Upper lobe of left lung (tissue), 6 donors: Measurements from ENCODE around the gene GAB3. TPM values are rescaled to one million over a fixed set of nuclear protein-coding genes. Genes with fewer than 3 reads are reported as not detected.

Experiments
- ATAC-seq, 2 donors: fragments of 200-7000 bp; cut with Tn5 transposase; one replicate each; pipeline ENCODE4 v1.9.1; 2022; ENCODE audit warnings: mild to moderate bottlenecking in 2 of 2, moderate library complexity in 2 of 2; ENCODE audit not compliant: low FRiP score in 2 of 2
- DNase-seq, 2 donors: peaks; one replicate each; pipeline ENCODE4 v3.0.0-alpha.2; 2019 to 2020
- H3K27ac ChIP-seq, 4 donors: fragments of 200-600 bp; sonication (generic); one replicate each; pipeline ENCODE4 v1.5.1; 2016 to 2019
- H3K27me3 ChIP-seq, 4 donors: fragments of 200-600 bp; sonication (generic); one replicate each; pipeline ENCODE4 v1.5.1; 2017 to 2019
- H3K36me3 ChIP-seq, 4 donors: fragments of 200-600 bp; sonication (generic); one replicate each; pipeline ENCODE4 v1.5.1; 2016 to 2019
- H3K4me1 ChIP-seq, 4 donors: fragments of 200-600 bp; sonication (generic); one replicate each; pipeline ENCODE4 v1.5.1; 2018 to 2019
- H3K4me3 ChIP-seq, 4 donors: fragments of 200-600 bp; sonication (generic); one replicate each; pipeline ENCODE4 v1.5.1; 2017 to 2019; ENCODE audit warnings: mild to moderate bottlenecking in 2 of 4, moderate library complexity in 1 of 4
- H3K9me3 ChIP-seq, 4 donors: fragments of 200-600 bp; sonication (generic); one replicate each; pipeline ENCODE4 v1.5.1; 2018 to 2019
- EP300 ChIP-seq, 4 donors: sonication (generic); formaldehyde crosslinking; IDR thresholded peaks; one replicate each; pipeline ENCODE4 v1.5.1; 2017; ENCODE audit warnings: antibody characterized with exemption in 4 of 4, control low read depth in 2 of 4
- POLR2A ChIP-seq, 4 donors: fragments of 450-650 bp; IDR thresholded peaks; one replicate each; pipeline ENCODE4 v1.5.1; 2016 to 2017; ENCODE audit warnings: antibody characterized with exemption in 4 of 4, mild to moderate bottlenecking in 2 of 4
- POLR2AphosphoS5 ChIP-seq, 2 donors: sonication (generic); formaldehyde crosslinking; IDR thresholded peaks; one replicate each; pipeline ENCODE4 v1.5.1; 2017; ENCODE audit warnings: antibody characterized with exemption in 2 of 2
- WGBS, 2 donors: methylation state at CpG; one replicate each; pipeline ENCODE4 v1.1.5; 2017 to 2018; 5-methylcytosine and 5-hydroxymethylcytosine counted together
- total RNA-seq, 6 donors: library from RNA; depleted of rRNA in 4 of 6; stranded (reverse); fragments of >200 nt in 4 of 6; gene quantifications; one replicate each; pipeline versions ENCODE4 v1.1.0 to v1.2.1, GENCODE V29; 2016 to 2021
- TF ChIP-seq, protein P1 (sequence below), 6 experiments: fragments of 450-650 bp in 4 of 6; fragments of 200-600 bp in 2 of 6; sonication (generic) in 2 of 6; IDR thresholded peaks; one replicate each; pipeline ENCODE4 v1.5.1; 2016 to 2019; ENCODE audit warnings: antibody characterized with exemption in 6 of 6
- donor health status: DM: no; HTN: no; CAD: no; lungs with moderate emphysema.
- donor health status: DM: no; HTN: yes; CAD: no; lungs with severe emphysema.

GAB3 gene
- total RNA-seq, 6 donors from 2014 or later = 10.2 to 30.4 (median 15.4) TPM

DNA sequence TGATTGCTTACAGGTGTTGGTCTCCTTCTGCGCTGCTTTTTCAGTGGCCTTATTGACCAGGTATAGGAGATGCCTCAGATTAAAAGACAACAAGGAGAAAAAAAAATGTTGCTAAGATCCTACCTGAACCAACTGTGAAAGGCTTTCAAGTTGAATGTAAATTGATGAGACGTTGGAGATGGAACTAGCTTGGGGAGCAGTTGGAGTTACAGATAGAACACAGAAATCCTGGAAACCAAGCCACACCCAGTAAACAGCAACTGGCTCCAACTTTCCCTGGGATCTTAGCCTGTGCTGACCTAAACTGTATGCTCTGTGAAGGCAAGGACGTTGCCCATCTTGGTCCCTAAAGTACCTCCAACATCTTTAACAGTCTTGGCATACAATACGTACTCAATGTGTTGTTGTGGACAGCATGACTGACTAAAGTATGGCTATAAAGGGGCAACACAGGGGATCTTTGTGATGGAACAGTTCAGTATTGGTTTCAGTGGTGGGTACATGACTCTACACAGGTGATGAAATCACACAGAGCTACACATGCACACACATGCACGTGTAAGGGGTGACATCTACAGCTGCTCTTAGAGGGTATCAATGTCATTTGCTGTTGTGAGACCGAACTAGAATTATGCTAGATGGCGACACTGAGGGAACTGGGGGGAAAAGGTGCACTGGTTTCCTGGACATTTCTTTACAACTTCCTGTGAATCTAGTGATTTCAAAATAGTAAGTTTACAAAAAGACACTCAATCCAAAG is 22.3 kb downstream of the GAB3 start:
- ATAC-seq (no peak), DNase-seq (no peak)
- H3K27ac ChIP-seq = peak overlapping the region; percentile 81 to 86 (median 85)
- H3K4me3 ChIP-seq = no peak overlapping the region
- no peaks in the 10 kb centered on the region for H3K9me3 ChIP-seq
- 58 to 62% methylated on average over 5 to 7 of the region's 7 CpGs for WGBS, 2 donors
- TF ChIP-seq EP300 (IDR thresholded peaks at IDR 0.05) = no peak
- TF ChIP-seq POLR2AphosphoS5 (IDR thresholded peaks at IDR 0.05) = no peak
- TF ChIP-seq, protein P1, sequence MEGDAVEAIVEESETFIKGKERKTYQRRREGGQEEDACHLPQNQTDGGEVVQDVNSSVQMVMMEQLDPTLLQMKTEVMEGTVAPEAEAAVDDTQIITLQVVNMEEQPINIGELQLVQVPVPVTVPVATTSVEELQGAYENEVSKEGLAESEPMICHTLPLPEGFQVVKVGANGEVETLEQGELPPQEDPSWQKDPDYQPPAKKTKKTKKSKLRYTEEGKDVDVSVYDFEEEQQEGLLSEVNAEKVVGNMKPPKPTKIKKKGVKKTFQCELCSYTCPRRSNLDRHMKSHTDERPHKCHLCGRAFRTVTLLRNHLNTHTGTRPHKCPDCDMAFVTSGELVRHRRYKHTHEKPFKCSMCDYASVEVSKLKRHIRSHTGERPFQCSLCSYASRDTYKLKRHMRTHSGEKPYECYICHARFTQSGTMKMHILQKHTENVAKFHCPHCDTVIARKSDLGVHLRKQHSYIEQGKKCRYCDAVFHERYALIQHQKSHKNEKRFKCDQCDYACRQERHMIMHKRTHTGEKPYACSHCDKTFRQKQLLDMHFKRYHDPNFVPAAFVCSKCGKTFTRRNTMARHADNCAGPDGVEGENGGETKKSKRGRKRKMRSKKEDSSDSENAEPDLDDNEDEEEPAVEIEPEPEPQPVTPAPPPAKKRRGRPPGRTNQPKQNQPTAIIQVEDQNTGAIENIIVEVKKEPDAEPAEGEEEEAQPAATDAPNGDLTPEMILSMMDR (IDR thresholded peaks at IDR 0.05) = no peak
- no peak for TF ChIP-seq POLR2A (IDR thresholded peaks at IDR 0.05)
- H3K4me1 ChIP-seq = peaks cover 65 to 80% (median 73%) of the 10 kb centered on the region in 4 donors
- H3K36me3 ChIP-seq = no peaks in the 10 kb centered on the region
- no peaks in the 10 kb centered on the region for H3K27me3 ChIP-seq

DNA sequence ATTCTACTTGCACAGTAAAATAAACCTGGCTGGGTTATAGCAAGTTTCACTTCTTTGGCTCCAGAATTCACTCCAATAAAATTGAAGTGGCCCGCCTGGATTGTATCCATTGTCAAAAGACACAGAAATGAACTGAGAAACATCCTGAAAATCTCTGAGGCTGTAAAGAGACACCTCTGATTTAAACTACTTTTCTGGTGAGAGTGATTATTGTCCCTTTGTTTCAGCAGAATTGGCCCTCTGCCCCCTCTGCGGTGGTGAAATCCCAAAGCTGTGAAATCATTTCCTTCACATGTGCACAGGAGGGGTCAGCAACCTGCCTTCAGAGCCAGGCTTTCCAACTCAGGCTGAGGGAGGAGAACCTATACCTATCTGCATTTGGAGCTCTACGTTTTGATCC is 23.0 kb downstream of the GAB3 start:
- H3K27me3 ChIP-seq = no peaks in the 10 kb centered on the region
- WGBS, 2 donors = 14 to 35% methylated on average over 3 of the region's 3 CpGs
- no peak overlapping the region for H3K4me3 ChIP-seq
- no peaks in the 10 kb centered on the region for H3K9me3 ChIP-seq
- peak in 1 of 4 donors; percentile 16 for TF ChIP-seq EP300 (IDR thresholded peaks at IDR 0.05)
- TF ChIP-seq, protein P1 (IDR thresholded peaks at IDR 0.05) = no peak
- TF ChIP-seq POLR2AphosphoS5 (IDR thresholded peaks at IDR 0.05) = peak in 1 of 2 donors; percentile 13
- DNase-seq (peak in 1 of 2 donors; percentile 64), ATAC-seq (peak in 1 of 2 donors; percentile 48)
- peak overlapping the region; percentile 81 to 86 (median 85) for H3K27ac ChIP-seq
- no peaks in the 10 kb centered on the region for H3K36me3 ChIP-seq
- peaks cover 58 to 73% (median 67%) of the 10 kb centered on the region in 4 donors for H3K4me1 ChIP-seq

DNA sequence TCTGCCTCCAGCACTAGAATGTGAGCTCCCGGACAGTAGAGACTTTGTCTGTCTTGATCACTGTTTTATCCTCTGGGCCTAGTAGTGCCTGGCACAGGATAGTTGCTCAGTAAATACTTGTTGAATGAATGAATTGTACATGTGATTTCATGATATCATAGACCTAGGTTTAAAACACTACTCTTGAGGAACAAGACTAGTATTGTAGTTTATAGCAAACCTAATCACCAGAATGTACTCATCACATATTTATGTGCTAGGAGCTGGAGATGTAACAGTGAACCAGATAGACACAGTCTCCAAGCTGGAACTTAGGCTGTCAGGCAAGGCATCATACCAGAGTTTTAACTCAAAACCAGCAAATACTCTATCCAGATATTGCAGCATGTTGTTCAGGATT is 23.5 kb downstream of the GAB3 start:
- peaks cover 55 to 69% (median 62%) of the 10 kb centered on the region in 4 donors for H3K4me1 ChIP-seq
- H3K27me3 ChIP-seq = no peaks in the 10 kb centered on the region
- H3K27ac ChIP-seq = peak overlapping the region; percentile 81 to 86 (median 85)
- no peaks in the 10 kb centered on the region for H3K36me3 ChIP-seq
- ATAC-seq (no peak), DNase-seq (no peak)
- H3K9me3 ChIP-seq = no peaks in the 10 kb centered on the region
- no peak overlapping the region for H3K4me3 ChIP-seq
- WGBS, 2 donors = 67 to 88% methylated on average over 1 of the region's 1 CpG
- TF ChIP-seq, protein P1 (IDR thresholded peaks at IDR 0.05) = no peak
- TF ChIP-seq POLR2AphosphoS5 (IDR thresholded peaks at IDR 0.05) (no peak), POLR2A (IDR thresholded peaks at IDR 0.05) (no peak), EP300 (IDR thresholded peaks at IDR 0.05) (no peak)

DNA sequence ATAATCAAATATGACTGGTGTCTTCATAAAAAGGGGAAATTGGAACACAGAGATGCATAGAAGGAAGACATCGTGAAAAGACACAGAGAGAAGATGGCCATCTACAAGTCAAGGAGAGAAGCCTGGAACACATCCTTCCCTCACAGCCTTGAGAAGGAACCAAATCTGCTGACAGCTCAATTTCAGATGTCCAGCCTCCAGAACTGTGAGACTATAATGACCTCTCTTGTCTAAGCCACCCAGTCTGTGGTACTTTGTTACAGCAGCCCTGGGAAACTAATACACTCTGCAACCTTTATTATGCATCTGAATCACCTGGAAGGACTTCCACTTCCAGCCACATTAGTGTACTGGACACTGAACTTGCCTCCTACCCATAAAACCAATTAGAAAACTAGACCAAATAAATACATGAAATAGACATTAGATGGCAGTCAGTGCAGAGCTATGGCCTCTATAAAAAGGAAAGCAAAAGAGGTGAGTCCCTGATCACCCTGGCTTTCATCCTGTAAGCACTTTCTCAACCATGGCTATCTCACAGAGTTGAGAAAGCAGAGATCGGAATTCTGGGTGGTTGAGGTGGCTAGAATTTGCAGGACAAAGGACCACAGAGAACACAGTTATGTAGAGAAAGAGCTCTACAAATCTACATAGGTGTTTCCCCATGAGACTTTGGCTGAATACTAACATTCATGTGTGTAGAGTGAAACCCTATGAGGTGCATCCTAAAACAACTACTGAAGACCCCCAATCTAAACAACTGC is 25.7 kb downstream of the GAB3 start:
- no peak for ATAC-seq
- Histone ChIP-seq H3K9me3 (peaks cover 0 to 3% (median 0%) of the 10 kb centered on the region in 4 donors), H3K4me3 (no peak overlapping the region), H3K4me1 (peaks cover 34 to 48% (median 42%) of the 10 kb centered on the region in 4 donors), H3K36me3 (no peaks in the 10 kb centered on the region), H3K27me3 (no peaks in the 10 kb centered on the region), H3K27ac (peak overlapping the region in 3 of 4 donors; percentile 15 to 86 (median 53))
- no peak for TF ChIP-seq POLR2AphosphoS5 (IDR thresholded peaks at IDR 0.05)
- TF ChIP-seq, protein P1 (IDR thresholded peaks at IDR 0.05) = peak in 3 of 6 experiments; percentile 5 to 21 (median 18)
- 66 to 79% methylated on average over 2 of the region's 2 CpGs for WGBS, 2 donors
- DNase-seq = no peak
